H1 (cell line): Measurements from ENCODE around the gene MBIP. TPM values are rescaled to one million over a fixed set of nuclear protein-coding genes. Genes with fewer than 3 reads are reported as not detected.

Experiments
- JUN ChIP-seq: IDR thresholded peaks from 2 replicates; pipeline ENCODE4 v1.6.1; 2011; ENCODE audit warnings: low read depth, mild to moderate bottlenecking, improper control_type of control experiment, low read length
- NRF1 ChIP-seq: IDR thresholded peaks from 2 replicates; pipeline ENCODE4 v1.6.1; 2011; ENCODE audit warnings: mild to moderate bottlenecking, low read depth, low read length, improper control_type of control experiment
- SIRT6 ChIP-seq: IDR thresholded peaks from one replicate; pipeline ENCODE4 v1.7.1; 2012; ENCODE audit warnings: low read length, inconsistent platforms
- SP2 ChIP-seq: IDR thresholded peaks from 2 replicates; pipeline ENCODE4 v1.6.1; 2012; ENCODE audit warnings: mild to moderate bottlenecking, low read length, inconsistent platforms
- ZNF274 ChIP-seq: IDR thresholded peaks from 2 replicates; pipeline ENCODE4 v1.7.0; 2012; ENCODE audit warnings: low read length, borderline replicate concordance; ENCODE audit errors: extremely low read depth
- polyA plus RNA-seq, 7 experiments: library from polyadenylated mRNA; depleted of rRNA in 3 of 7; stranded (reverse) in 5 of 7; unstranded in 2 of 7; fragments of >200 nt in 5 of 7; fragments of 200-250 nt in 2 of 7; gene quantifications; 1 replicate in 5 of 7; 2 replicates in 1 of 7; 4 replicates in 1 of 7; pipeline versions ENCODE4 v1.2.1 to v1.2.3, GENCODE V29; 2011 to 2013; ENCODE audit warnings: missing spikeins in 2 of 7, mixed read lengths in 2 of 7
- total RNA-seq: library from RNA; stranded (reverse); fragmentation: NEBNext Ultra II Directional; extraction: Animal tissue kit (Norgen Biotek cat#: 25700); gene quantifications from 2 replicates; pipeline ENCODE4 v1.2.1, GENCODE V29; 2021
- TF ChIP-seq, protein P1 (sequence below): fragments of 300-600 bp; sonication (generic); IDR thresholded peaks from 2 replicates; pipeline ENCODE4 v1.7.1; 2012; ENCODE audit warnings: low read length, moderate library complexity, mild to moderate bottlenecking, inconsistent platforms; ENCODE audit not compliant: insufficient replicate concordance
- TF ChIP-seq, protein P2 (sequence below): IDR thresholded peaks from 2 replicates; pipeline ENCODE4 v1.6.1; 2012; ENCODE audit warnings: low read length, inconsistent platforms

The MBIP gene
- total and polyA plus RNA-seq, 2 of the 8 experiments (the other 6 are each of a cell fraction or from before 2014, with no cell fraction given), result 15.0 to 27.4 TPM

DNA sequence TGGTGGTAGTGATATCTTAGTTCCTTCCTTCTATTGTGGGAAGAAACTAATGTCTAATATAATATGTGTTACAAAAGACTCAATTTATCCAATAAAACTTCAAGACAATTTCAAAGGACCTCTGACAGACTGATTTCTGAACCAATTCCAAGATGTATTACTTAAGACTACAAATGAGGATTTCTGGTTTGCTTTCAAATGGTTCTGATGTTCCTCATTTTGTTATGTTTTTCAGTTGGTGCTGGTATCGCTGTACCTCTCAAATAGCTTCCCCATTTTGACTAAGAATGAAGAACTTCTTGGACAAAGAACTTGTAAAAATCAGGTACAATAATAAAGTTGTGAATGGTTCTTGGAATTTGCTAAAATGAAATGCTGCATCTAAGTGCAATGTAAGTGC is 19.4 kb upstream of the MBIP start (continued):
- TF ChIP-seq, protein P1, sequence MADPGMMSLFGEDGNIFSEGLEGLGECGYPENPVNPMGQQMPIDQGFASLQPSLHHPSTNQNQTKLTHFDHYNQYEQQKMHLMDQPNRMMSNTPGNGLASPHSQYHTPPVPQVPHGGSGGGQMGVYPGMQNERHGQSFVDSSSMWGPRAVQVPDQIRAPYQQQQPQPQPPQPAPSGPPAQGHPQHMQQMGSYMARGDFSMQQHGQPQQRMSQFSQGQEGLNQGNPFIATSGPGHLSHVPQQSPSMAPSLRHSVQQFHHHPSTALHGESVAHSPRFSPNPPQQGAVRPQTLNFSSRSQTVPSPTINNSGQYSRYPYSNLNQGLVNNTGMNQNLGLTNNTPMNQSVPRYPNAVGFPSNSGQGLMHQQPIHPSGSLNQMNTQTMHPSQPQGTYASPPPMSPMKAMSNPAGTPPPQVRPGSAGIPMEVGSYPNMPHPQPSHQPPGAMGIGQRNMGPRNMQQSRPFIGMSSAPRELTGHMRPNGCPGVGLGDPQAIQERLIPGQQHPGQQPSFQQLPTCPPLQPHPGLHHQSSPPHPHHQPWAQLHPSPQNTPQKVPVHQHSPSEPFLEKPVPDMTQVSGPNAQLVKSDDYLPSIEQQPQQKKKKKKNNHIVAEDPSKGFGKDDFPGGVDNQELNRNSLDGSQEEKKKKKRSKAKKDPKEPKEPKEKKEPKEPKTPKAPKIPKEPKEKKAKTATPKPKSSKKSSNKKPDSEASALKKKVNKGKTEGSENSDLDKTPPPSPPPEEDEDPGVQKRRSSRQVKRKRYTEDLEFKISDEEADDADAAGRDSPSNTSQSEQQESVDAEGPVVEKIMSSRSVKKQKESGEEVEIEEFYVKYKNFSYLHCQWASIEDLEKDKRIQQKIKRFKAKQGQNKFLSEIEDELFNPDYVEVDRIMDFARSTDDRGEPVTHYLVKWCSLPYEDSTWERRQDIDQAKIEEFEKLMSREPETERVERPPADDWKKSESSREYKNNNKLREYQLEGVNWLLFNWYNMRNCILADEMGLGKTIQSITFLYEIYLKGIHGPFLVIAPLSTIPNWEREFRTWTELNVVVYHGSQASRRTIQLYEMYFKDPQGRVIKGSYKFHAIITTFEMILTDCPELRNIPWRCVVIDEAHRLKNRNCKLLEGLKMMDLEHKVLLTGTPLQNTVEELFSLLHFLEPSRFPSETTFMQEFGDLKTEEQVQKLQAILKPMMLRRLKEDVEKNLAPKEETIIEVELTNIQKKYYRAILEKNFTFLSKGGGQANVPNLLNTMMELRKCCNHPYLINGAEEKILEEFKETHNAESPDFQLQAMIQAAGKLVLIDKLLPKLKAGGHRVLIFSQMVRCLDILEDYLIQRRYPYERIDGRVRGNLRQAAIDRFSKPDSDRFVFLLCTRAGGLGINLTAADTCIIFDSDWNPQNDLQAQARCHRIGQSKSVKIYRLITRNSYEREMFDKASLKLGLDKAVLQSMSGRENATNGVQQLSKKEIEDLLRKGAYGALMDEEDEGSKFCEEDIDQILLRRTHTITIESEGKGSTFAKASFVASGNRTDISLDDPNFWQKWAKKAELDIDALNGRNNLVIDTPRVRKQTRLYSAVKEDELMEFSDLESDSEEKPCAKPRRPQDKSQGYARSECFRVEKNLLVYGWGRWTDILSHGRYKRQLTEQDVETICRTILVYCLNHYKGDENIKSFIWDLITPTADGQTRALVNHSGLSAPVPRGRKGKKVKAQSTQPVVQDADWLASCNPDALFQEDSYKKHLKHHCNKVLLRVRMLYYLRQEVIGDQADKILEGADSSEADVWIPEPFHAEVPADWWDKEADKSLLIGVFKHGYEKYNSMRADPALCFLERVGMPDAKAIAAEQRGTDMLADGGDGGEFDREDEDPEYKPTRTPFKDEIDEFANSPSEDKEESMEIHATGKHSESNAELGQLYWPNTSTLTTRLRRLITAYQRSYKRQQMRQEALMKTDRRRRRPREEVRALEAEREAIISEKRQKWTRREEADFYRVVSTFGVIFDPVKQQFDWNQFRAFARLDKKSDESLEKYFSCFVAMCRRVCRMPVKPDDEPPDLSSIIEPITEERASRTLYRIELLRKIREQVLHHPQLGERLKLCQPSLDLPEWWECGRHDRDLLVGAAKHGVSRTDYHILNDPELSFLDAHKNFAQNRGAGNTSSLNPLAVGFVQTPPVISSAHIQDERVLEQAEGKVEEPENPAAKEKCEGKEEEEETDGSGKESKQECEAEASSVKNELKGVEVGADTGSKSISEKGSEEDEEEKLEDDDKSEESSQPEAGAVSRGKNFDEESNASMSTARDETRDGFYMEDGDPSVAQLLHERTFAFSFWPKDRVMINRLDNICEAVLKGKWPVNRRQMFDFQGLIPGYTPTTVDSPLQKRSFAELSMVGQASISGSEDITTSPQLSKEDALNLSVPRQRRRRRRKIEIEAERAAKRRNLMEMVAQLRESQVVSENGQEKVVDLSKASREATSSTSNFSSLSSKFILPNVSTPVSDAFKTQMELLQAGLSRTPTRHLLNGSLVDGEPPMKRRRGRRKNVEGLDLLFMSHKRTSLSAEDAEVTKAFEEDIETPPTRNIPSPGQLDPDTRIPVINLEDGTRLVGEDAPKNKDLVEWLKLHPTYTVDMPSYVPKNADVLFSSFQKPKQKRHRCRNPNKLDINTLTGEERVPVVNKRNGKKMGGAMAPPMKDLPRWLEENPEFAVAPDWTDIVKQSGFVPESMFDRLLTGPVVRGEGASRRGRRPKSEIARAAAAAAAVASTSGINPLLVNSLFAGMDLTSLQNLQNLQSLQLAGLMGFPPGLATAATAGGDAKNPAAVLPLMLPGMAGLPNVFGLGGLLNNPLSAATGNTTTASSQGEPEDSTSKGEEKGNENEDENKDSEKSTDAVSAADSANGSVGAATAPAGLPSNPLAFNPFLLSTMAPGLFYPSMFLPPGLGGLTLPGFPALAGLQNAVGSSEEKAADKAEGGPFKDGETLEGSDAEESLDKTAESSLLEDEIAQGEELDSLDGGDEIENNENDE, result no peak
- TF ChIP-seq JUN, result no peak
- TF ChIP-seq NRF1, result no peak
- TF ChIP-seq ZNF274, result no peak
- TF ChIP-seq SIRT6, result no peak
- TF ChIP-seq, protein P2, sequence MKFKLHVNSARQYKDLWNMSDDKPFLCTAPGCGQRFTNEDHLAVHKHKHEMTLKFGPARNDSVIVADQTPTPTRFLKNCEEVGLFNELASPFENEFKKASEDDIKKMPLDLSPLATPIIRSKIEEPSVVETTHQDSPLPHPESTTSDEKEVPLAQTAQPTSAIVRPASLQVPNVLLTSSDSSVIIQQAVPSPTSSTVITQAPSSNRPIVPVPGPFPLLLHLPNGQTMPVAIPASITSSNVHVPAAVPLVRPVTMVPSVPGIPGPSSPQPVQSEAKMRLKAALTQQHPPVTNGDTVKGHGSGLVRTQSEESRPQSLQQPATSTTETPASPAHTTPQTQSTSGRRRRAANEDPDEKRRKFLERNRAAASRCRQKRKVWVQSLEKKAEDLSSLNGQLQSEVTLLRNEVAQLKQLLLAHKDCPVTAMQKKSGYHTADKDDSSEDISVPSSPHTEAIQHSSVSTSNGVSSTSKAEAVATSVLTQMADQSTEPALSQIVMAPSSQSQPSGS, result no peak
- no peak for TF ChIP-seq SP2
